ENCODE measurements around the gene C5orf58.

DNA sequence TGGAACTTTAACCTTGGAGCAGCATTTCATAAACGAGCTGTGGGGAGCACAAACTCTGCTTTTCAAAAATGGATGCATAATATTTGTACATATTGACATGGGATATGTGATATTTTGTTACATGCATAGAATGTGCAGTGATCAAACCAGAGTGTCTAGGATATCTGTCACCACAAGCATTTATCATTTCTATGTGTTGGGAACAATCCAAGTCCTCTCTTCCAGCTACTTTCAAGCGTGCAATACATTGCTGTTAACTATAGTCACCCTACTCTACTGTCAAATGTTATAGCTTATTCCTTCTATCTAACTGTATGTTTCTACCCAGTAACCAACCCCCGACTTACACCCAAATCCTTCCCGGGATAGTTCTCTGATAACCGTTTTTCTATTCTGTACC is 15.0 kb upstream of the C5orf58 start:
- TF ChIP-seq, protein P1, sequence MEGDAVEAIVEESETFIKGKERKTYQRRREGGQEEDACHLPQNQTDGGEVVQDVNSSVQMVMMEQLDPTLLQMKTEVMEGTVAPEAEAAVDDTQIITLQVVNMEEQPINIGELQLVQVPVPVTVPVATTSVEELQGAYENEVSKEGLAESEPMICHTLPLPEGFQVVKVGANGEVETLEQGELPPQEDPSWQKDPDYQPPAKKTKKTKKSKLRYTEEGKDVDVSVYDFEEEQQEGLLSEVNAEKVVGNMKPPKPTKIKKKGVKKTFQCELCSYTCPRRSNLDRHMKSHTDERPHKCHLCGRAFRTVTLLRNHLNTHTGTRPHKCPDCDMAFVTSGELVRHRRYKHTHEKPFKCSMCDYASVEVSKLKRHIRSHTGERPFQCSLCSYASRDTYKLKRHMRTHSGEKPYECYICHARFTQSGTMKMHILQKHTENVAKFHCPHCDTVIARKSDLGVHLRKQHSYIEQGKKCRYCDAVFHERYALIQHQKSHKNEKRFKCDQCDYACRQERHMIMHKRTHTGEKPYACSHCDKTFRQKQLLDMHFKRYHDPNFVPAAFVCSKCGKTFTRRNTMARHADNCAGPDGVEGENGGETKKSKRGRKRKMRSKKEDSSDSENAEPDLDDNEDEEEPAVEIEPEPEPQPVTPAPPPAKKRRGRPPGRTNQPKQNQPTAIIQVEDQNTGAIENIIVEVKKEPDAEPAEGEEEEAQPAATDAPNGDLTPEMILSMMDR (IDR thresholded peaks at IDR 0.05; ENCODE audit: low read length), result no peak
- TF ChIP-seq EZH2 (optimal IDR thresholded peaks at IDR 0.05; ENCODE audit: low read depth, low read length) (no peak), EZH2phosphoT487 (IDR thresholded peaks at IDR 0.05; ENCODE audit: low read length) (no peak)
